ENCODE data around the gene ZNF358. TPM values are rescaled to one million over a fixed set of nuclear protein-coding genes. Genes with fewer than 3 reads are reported as not detected.

ZNF358 gene
- total RNA-seq, 4 donors from 2014 or later: 95.4 to 168 (median 137) TPM

- intact Hi-C loops (cut with DNase I): no loop called here
- 68% methylated on average over 15 of the region's 25 CpGs for WGBS
- peaks cover 8 to 36% (median 17%) of the 10 kb centered on the region in 4 donors for H3K4me1 ChIP-seq
- no peak for DNase-seq (ENCODE audit: extremely low spot score)
- H3K27ac ChIP-seq (replicated peaks in 1 of 4): no peak overlapping the region
- no peaks in the 10 kb centered on the region for H3K9me3 ChIP-seq
- H3K36me3 ChIP-seq: peaks cover 23 to 84% (median 68%) of the 10 kb centered on the region in 4 donors
- no peak for TF ChIP-seq POLR2A (IDR thresholded peaks at IDR 0.05; ENCODE audit: low read depth)
- TF ChIP-seq CTCF (IDR thresholded peaks at IDR 0.05): no peak
- no peak for TF ChIP-seq EP300 (IDR thresholded peaks at IDR 0.05)
- TF ChIP-seq POLR2AphosphoS5 (IDR thresholded peaks at IDR 0.05): no peak
- no peaks in the 10 kb centered on the region for H3K27me3 ChIP-seq
- no peak overlapping the region for H3K4me3 ChIP-seq
These were observed 11.8 kb downstream of the ZNF358 start for GRCh38 chr19:7527516-7528191.

GRCh38 chr19:7528192-7528519 is 12.3 kb downstream of the ZNF358 start:
- H3K4me1 ChIP-seq: peaks cover 8 to 36% (median 16%) of the 10 kb centered on the region in 4 donors
- intact Hi-C loops (cut with DNase I): no loop called here
- no peak overlapping the region for H3K4me3 ChIP-seq
- no peak overlapping the region for H3K27ac ChIP-seq (replicated peaks in 1 of 4)
- 95% methylated on average over 6 of the region's 7 CpGs for WGBS
- H3K27me3 ChIP-seq: no peaks in the 10 kb centered on the region
- no peak for TF ChIP-seq EP300 (IDR thresholded peaks at IDR 0.05)
- no peak for TF ChIP-seq POLR2A (IDR thresholded peaks at IDR 0.05; ENCODE audit: low read depth)
- TF ChIP-seq CTCF (IDR thresholded peaks at IDR 0.05): no peak
- TF ChIP-seq POLR2AphosphoS5 (IDR thresholded peaks at IDR 0.05): no peak
- H3K36me3 ChIP-seq: peaks cover 23 to 84% (median 70%) of the 10 kb centered on the region in 4 donors
- no peaks in the 10 kb centered on the region for H3K9me3 ChIP-seq
- no peak for DNase-seq (ENCODE audit: extremely low spot score)

- intact Hi-C loops (cut with DNase I): no loop called here
- no peak overlapping the region for H3K27ac ChIP-seq (replicated peaks in 1 of 4)
- no peaks in the 10 kb centered on the region for H3K9me3 ChIP-seq
- DNase-seq (ENCODE audit: extremely low spot score): no peak
- WGBS: 90% methylated on average over 26 of the region's 32 CpGs
- H3K4me3 ChIP-seq: no peak overlapping the region
- no peaks in the 10 kb centered on the region for H3K27me3 ChIP-seq
- H3K36me3 ChIP-seq: peaks cover 23 to 84% (median 70%) of the 10 kb centered on the region in 4 donors
- TF ChIP-seq CTCF (IDR thresholded peaks at IDR 0.05) (no peak), POLR2AphosphoS5 (IDR thresholded peaks at IDR 0.05) (no peak), EP300 (IDR thresholded peaks at IDR 0.05) (no peak), POLR2A (IDR thresholded peaks at IDR 0.05; ENCODE audit: low read depth) (no peak)
- peaks cover 8 to 36% (median 16%) of the 10 kb centered on the region in 4 donors for H3K4me1 ChIP-seq
These were observed 12.8 kb downstream of the ZNF358 start for GRCh38 chr19:7528522-7529245.

GRCh38 chr19:7529246-7529600 is 13.3 kb downstream of the ZNF358 start:
- intact Hi-C loops (cut with DNase I): no loop called here

More at GRCh38 chr19:7529246-7529600, 13.3 kb downstream of the ZNF358 start:
- TF ChIP-seq CTCF (IDR thresholded peaks at IDR 0.05) (no peak), POLR2A (IDR thresholded peaks at IDR 0.05; ENCODE audit: low read depth) (no peak)
- H3K9me3 ChIP-seq: no peaks in the 10 kb centered on the region
- H3K4me3 ChIP-seq: no peak overlapping the region
- peaks cover 23 to 83% (median 68%) of the 10 kb centered on the region in 4 donors for H3K36me3 ChIP-seq
- peaks cover 8 to 32% (median 12%) of the 10 kb centered on the region in 4 donors for H3K4me1 ChIP-seq
- no peaks in the 10 kb centered on the region for H3K27me3 ChIP-seq
- whole genome bisulfite sequencing: 98% methylated on average over 5 of the region's 15 CpGs
- no peak for DNase-seq (ENCODE audit: extremely low spot score)
- no peak overlapping the region for H3K27ac ChIP-seq (replicated peaks in 1 of 4)

All from esophagus muscularis mucosa (tissue), 4 donors.